ENCODE measurements around the gene FAM120AOS.

DNA sequence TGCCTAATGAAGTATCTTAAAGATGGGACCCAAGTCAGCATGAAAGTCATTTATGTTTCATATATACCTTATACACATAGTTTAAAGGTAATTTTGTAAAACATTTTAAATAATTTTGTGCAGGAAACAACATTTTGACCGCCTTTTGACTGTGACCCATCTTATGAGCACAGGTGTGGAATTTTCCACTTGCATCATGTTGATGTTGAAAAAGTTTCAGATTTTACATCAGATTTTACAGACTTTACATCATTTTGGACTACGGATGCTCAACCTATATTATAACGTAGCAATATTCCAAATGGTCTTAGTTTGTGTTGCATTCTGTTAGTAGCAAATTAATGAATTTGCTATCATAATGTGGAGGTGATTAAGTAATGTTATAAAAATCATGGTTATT, 21.7 kb upstream of the FAM120AOS start:
- TF ChIP-seq EZH2phosphoT487 (IDR thresholded peaks at IDR 0.05; ENCODE audit: insufficient read depth, low read depth) = no peak
- no peak for TF ChIP-seq EZH2 (IDR thresholded peaks at IDR 0.05; ENCODE audit: insufficient read depth, poor library complexity, severe bottlenecking)
